ENCODE measurements around the gene DENND1C. TPM values are rescaled to one million over a fixed set of nuclear protein-coding genes. Genes with fewer than 3 reads are reported as not detected.
"Not testable (repeated sequence)": the region's sequence is repeated elsewhere in the genome, so short reads cannot be mapped to it uniquely, and the experiment has no call there.

DENND1C gene
- total RNA-seq, 1 experiment from 2014 or later = not detected

DNA sequence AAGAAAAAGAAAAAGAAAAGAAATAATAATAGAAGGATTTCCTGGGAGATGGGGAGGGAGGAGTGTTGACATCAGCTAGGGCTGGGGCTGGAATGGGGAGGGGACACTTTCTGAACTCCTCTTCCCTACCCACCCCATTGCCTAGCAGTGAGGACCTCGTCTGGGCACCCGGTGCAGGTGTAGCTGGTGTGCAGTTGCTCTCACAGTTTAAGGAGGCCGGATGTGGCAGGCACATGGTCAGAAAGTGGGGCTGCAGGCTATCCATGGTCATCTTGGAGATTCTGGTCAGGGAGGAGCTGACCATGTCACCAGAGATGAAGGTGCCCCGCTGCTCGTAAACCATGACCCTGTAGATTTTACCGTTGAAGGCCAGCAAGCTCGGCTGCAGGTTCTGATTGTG, 29.0 kb upstream of the DENND1C start:
- in situ Hi-C loops (cut with HindIII; ENCODE audit: low pct_unique_long_range_greater_than_20kb, low sequenced_read_pairs) = no loop called here
- no peak for DNase-seq (ENCODE audit: low read depth, low spot score)

DNA sequence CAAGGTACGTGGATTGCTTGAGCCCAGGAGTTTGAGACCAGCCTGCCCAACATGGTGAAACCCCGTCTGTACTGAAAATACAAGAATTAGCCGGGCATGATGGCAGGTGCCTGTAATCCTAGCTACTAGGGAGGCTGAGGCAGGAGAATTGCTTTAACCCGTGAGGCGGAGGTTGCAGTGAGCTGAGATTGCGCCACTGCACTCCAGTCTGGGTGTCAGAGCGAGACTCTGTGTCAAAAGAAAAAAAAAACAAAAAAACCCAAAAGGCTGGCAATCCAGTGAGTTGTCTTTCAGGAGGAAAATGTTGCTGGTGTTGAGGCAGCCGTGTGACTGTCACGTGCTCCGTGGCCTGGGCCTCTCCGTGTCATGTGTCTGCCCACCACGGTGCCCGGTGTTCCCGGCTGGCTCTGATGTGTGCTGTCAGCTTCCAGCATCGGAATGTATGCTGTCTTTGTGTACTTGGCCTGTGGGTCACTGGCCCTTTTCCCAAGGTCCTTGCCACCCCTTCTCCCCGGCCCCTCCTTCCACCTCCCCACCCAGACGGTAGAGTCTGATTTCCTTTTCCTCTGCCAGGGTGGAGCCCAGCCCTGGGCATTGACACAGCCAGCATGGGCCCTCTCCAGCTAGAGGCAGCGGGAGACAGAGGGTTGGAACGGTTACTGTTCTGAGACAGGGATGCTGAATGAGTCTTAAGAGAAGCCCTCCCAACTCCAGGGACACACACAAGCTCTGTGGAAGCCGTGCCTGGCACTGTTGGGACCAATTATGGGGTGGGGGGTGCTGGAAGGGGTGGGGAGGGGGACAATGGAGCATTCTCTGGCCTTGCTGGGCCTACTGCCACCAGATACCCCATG, 27.8 kb upstream of the DENND1C start:
- DNase-seq (ENCODE audit: low read depth, low spot score) = peak; percentile 97
- in situ Hi-C loops (cut with HindIII; ENCODE audit: low pct_unique_long_range_greater_than_20kb, low sequenced_read_pairs) = no loop called here

GRCh38 chr19:6508028-6508771, 26.6 kb upstream of the DENND1C start:
- in situ Hi-C loops (cut with HindIII; ENCODE audit: low pct_unique_long_range_greater_than_20kb, low sequenced_read_pairs); DNase-seq (ENCODE audit: low read depth, low spot score): not testable (repeated sequence)

DNA sequence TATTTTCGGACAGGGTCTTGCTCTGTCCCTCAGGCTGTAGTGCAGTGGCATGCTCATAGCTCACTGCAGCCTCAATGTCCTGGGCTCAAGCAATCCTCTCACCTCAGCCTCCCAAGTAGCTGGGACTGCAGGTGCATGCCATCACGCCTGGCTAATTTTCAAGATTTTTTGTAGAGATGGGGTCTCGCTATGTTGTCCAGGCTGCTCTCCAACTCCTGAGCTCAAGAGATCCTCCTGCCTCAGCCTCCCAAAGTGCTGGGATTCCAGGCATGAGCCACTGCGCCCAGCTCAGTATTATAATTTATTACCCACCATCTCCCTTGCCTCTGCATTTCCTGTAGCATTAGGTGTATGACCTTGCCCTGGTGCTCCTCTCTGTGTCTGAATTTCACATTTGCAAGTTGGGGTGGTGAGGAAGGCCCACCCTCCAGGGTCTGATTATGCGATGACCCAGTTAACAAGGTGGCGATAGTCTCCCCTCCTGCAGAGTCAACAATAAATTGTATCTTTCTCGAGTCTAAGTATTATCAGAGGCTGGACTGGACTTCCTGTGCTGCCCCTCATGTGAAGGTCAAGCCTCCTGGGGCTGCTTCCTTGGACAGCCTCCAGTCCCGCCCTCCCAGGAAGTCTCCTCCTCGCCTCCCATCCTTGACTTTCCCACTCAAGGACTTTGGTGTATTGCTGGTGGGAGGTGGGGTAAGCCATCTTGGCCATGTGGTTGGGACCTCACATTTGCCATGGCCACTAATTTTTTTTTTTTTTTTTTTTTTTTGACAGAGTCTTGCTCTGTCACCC, 22.0 kb upstream of the DENND1C start:
- in situ Hi-C loops (cut with HindIII; ENCODE audit: low pct_unique_long_range_greater_than_20kb, low sequenced_read_pairs) = no loop called here
- DNase-seq (ENCODE audit: low read depth, low spot score) = peak; percentile 73

- DNase-seq (ENCODE audit: low read depth, low spot score) = peak; percentile 57
- in situ Hi-C loops (cut with HindIII; ENCODE audit: low pct_unique_long_range_greater_than_20kb, low sequenced_read_pairs) = no loop called here
These were observed 20.4 kb upstream of the DENND1C start, which contains the start of gene TUBB4A for GRCh38 chr19:6501740-6502648. TUBB4A (minus strand) TSS chr19:6502309; CDS start chr19:6502212, 97 bp downstream.

- in situ Hi-C loops (cut with HindIII; ENCODE audit: low pct_unique_long_range_greater_than_20kb, low sequenced_read_pairs) = no loop called here
- DNase-seq (ENCODE audit: low read depth, low spot score) = no peak
These were observed 19.5 kb upstream of the DENND1C start for GRCh38 chr19:6500837-6501739.

GRCh38 chr19:6499052-6499790, 17.6 kb upstream of the DENND1C start:
- in situ Hi-C loops (cut with HindIII; ENCODE audit: low pct_unique_long_range_greater_than_20kb, low sequenced_read_pairs) = no loop called here
- DNase-seq (ENCODE audit: low read depth, low spot score) = no peak

DNA sequence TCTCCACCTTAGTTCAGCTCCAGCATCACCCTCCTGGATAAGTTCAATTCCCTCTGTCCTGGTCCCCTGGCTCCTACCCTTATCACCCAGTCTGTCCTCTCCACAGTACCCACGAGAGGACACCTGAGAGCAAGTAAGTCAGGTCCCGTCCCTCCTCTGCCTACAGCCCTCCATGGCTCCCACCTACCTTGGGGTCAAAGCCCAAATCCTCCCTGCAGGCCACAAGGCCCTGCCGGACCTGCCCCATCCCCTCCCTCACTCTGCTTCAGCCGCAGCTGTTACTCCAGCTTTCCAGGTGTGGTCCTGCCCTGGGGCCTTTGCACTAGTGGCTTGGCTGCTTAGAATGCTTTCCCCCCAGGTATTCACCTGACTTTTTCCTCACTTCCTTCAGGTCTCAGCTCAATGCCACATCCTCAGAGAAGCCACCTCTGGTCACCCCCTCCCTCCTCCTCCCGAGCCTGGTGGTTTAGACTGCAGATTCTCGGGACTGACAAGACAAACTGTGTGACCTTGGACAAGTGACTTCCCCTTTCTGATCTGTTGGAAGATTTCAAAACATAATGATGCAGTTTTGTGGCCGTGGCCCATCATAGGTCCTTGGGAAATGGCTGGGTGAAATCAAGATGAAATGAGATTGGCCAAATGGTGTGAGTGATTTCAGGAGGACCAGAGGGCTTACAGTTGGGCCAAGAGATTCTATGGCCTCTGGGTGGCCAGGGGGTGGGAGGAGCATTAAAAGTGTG, 16.9 kb upstream of the DENND1C start:
- no peak for DNase-seq (ENCODE audit: low read depth, low spot score)
- in situ Hi-C loops (cut with HindIII; ENCODE audit: low pct_unique_long_range_greater_than_20kb, low sequenced_read_pairs) = no loop called here

DNA sequence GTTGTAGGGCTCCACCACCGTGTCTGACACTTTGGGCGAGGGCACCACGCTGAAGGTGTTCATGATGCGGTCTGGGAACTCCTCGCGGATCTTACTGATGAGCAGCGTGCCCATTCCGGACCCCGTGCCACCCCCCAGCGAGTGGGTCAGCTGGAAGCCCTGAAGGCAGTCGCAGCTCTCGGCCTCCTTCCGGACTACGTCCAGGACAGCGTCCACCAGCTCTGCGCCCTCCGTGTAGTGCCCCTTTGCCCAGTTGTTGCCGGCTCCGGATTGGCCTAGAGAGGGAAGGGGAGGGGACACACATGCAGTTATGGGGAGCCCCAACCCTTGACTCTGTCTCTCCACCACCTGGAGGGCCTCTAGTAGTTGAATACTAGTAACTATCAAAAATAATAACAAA, 14.4 kb upstream of the DENND1C start:
- in situ Hi-C loops (cut with HindIII; ENCODE audit: low pct_unique_long_range_greater_than_20kb, low sequenced_read_pairs) = no loop called here
- DNase-seq (ENCODE audit: low read depth, low spot score) = no peak

DNA sequence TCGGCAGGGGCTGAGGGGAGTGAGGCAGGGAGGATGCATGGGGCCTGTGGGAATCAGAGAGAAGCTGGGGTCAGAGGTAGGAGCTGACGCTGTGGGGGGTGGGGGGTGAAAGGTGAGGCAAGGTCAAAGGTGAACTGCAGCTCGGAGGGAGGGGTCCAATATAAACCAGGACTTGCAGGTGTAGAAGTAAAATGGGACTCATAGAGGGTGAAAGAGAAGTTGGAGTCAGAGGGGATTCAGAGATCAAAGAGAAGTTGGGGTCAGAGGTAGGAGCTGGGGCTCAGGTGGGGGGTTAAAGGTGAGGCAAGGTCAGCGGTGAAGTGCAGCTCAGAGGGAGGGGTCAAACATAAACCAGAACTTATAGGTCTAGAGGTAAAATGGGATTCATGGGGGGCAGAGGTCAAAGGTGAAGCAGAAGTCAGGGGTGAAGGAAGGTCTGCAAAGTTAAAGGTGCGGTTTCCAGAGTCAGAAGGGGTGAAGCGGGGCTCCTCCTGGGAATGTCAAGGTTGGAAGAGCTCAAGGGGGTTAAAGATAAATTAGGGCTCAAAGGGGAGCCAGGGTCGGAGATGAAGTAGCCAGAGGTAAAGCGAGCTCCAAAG, 12.9 kb upstream of the DENND1C start:
- in situ Hi-C loops (cut with HindIII; ENCODE audit: low pct_unique_long_range_greater_than_20kb, low sequenced_read_pairs) = no loop called here
- DNase-seq (ENCODE audit: low read depth, low spot score) = no peak

GRCh38 chr19:6491802-6492592, 10.4 kb upstream of the DENND1C start:
- in situ Hi-C loops (cut with HindIII; ENCODE audit: low pct_unique_long_range_greater_than_20kb, low sequenced_read_pairs) = no loop called here

DNA sequence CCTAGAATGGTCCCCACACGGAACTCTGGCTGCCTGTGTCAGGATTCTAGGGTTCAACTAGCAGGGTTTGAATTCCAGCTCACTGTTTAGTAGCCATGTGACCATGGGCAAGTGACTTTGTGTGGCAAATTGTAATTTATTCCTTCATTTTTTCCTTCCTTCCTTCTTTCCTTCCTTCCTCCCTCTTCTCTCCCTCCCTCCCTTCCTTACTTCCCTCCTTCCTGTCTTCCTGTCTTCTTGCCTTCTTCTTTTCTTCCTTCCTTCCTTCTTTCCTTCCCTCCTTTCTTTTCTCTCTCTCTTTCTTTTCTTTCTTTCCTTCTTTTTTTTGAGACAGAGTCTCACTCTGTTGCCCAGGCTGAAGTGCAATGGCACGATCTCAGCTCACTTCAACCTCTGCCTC, 8.5 kb upstream of the DENND1C start:
- DNase-seq (ENCODE audit: low read depth, low spot score) = no peak
- in situ Hi-C loops (cut with HindIII; ENCODE audit: low pct_unique_long_range_greater_than_20kb, low sequenced_read_pairs) = no loop called here

More at GRCh38 chr19:6491802-6492592, 10.4 kb upstream of the DENND1C start:
- DNase-seq (ENCODE audit: low read depth, low spot score) = no peak

GRCh38 chr19:6489278-6490061, 7.9 kb upstream of the DENND1C start:
- no peak for DNase-seq (ENCODE audit: low read depth, low spot score)
- in situ Hi-C loops (cut with HindIII; ENCODE audit: low pct_unique_long_range_greater_than_20kb, low sequenced_read_pairs) = no loop called here
